ENCODE results near the gene RHBDL2.
"Not testable (repeated sequence)": the region's sequence is repeated elsewhere in the genome, so short reads cannot be mapped to it uniquely, and the experiment has no call there.

RHBDL2 gene

DNA sequence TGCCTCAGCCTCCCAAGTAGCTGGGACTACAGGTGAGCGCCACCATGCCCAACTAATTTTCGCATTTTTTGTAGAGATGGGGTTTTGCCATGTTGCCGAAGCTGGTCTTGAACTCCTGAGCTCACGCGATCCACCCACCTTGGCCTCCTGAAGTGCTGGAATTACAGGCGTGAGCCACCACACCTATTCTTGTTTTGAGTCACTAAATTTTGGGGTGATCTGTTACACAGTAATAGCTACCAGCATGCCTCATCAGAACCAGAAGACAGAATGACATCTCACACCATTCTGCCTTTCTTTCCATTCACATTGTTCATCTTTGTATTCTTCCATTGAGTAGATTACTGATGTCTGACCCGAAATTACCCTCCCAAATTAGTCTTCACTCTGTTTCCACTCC, 9.1 kb downstream of the RHBDL2 start:
- no peak for DNase-seq (ENCODE audit: low spot score)

DNA sequence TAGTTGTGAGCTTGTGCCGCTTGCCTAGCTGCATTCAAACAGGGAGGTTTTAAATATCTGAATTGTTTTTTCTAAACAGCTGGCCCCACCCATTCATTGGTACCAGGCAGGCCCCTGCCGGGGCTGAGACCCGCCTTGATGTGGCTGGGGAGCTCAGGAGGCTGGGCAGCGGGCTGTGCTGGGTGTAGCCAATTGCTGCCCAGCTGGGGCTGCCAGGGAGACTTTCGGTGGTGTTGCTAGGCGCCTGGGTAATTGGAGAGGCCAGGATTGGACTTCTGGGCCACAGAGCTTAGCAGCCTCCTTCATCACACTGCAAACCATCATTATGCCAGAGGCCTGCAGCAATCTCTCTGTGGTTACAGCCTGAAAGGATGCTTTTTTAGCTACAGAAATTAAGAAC, 12.2 kb downstream of the RHBDL2 start:
- no peak for DNase-seq (ENCODE audit: low spot score)

- DNase-seq (ENCODE audit: low spot score): no peak
These were observed 12.6 kb downstream of the RHBDL2 start for GRCh38 chr1:38929054-38929453.

DNA sequence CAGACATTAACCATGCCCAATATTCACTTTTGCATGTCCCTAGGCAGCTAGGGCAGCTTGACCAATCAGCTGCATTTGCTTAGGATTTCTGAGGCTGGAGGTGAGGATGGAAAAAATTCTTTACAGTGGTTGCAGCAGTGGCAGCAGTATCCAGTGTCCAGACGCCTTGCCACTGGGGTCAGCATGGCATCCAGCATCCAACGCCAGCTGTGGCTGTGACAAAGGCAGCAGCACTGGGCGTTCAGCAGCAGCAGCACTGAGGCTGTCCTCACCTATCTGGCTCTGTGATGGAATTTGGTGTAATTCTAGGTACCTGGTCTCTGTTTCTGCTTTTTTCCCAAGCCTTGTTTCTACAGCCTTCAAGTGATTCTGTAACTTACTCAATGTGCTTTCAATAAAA, 15.5 kb downstream of the RHBDL2 start:
- DNase-seq (ENCODE audit: low spot score): no peak

DNA sequence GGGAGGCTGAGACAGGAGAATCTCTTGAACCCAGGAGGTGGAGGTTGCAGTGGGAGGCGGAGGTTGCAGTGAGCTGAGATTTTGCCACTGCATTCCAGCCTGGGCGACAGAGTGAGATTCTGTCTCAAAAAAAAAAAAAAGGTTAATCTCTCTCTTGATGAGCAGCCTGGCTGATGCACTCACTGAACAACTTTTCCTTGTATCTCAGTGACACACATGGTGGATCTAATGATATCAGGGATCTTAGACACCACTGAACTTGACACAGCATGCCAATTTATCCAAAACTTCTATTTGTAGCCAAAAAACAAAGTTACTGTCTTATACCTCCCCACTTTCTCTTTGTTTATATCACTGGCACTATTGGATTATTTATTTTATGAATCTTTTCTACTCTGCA, 16.2 kb downstream of the RHBDL2 start:
- no peak for DNase-seq (ENCODE audit: low spot score)

GRCh38 chr1:38923607-38924006, 18.0 kb downstream of the RHBDL2 start:
- no peak for DNase-seq (ENCODE audit: low spot score)

- no peak for DNase-seq (ENCODE audit: low spot score)
These were observed 22.5 kb downstream of the RHBDL2 start for GRCh38 chr1:38919130-38919529.

DNA sequence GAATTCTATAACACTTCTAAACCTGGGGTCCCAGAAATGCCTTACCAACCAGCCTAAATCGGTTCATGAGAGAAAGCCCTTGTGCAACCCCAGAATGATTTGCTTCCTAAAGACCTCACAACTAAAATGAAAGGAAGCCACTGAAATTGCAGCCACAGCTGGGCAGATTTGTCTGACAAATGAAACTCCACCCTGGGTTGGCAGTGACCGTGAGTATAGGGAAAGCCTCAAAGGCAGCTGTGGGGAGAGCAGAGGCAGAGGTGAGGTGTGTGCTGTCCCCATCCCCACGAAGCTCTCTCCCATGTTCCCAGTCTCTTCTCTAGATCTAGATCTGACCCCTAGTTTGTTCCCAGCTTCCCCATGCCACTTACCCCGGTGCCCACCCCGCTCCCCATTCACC, 23.1 kb downstream of the RHBDL2 start:
- no peak for DNase-seq (ENCODE audit: low spot score)

DNA sequence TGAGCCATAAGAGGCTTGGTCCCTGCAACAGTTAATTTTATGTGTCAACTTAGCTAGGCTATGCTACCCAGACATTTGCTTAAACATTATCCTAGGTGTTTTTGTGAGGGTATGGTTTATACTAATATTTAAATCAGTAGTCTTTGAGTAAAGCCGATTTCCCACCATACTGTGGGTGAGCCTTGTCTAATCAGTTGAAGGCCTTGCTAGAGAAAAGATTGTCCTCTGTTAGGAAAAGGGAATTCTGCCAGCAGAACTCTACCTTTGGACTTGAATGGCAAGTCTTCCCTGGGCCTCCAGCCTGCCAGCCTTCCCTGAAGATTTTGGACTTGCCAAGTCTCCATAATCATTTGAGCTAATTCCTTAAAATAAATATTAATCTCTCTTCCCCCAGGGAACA, 23.9 kb downstream of the RHBDL2 start:
- no peak for DNase-seq (ENCODE audit: low spot score)

DNA sequence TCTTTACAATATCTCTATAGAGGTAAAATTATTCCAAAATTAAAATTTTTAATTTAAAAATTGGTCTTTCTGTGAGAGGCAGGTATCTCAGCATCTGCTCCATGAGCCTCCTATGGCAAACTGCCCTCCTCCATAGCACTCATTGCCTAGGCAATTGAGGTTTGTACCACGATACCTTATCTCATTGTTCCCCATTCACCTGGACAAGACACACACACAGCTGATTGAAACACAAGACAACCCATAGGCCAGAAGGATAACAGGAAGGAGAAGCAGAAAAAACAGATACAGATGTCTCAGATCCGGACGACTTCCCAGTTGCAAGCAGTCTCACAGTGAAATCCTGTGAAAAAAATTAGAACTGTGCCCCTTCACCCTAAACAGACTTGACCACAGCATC, 24.3 kb downstream of the RHBDL2 start:
- no peak for DNase-seq (ENCODE audit: low spot score)

GRCh38 chr1:38915352-38915948, 26.2 kb downstream of the RHBDL2 start:
- DNase-seq (ENCODE audit: low spot score): no peak

DNA sequence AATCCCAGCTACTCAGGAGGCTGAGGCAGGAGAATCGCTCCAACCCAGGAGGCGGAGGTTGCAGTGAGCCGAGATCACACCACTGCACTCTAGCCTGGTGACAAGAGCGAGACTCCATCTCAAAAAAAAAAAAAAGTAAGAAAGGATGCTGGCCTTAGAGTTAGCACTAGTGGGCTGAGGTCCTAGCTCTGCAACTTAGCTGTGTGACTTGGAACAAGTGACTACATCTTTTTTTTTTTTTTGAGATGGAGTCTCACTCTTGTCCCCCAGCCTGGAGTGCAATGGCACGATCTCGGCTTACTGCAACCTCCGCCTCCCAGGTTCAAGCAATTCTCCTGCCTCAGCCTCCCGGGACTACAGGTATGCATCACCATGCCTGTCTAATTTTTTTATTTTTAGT, 26.7 kb downstream of the RHBDL2 start:
- not testable (repeated sequence) for DNase-seq (ENCODE audit: low spot score)

DNA sequence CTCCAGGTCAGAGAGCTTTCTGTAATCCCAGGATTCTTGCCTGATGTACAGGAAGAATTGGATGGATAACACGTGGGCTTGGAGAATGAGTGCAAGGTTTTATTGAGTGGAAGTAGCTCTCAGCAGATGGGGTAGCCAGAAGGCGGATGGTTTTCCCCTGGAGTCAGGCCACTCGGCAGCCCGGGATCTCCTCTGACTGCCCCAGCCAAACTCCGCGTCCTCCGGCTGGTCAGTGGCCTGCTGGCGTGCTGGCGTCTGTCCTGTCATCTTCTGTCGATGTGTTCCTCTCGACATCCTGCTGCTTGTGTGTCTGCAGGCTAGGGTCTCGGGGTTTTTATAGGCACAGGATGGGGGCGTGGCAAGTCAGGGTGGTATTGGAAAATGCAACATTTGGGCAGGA, 32.8 kb downstream of the RHBDL2 start:
- no peak for DNase-seq (ENCODE audit: low spot score)

- no peak for DNase-seq (ENCODE audit: low spot score)
These were observed 35.6 kb downstream of the RHBDL2 start for GRCh38 chr1:38905985-38906384.

DNA sequence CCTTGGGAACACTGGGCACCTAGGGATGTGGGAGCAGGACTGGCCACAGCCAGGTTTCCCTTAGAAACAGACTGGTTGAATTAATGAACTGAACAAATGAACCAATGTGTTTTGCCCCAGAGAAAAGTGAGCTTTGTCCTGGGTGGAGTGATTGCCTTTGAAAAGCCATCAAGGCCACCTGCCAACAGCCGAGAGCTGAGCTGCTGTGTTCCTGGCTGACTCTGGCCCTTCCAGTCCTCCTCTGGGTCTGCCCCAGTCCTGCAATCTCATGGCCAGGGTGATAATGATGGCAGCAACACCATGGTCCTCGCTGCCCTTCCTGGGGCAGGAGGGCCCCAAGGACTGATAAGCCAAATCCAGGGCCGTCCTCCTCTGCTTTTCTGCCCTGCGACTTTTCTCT, 42.1 kb downstream of the RHBDL2 start:
- no peak for DNase-seq (ENCODE audit: low spot score)

DNA sequence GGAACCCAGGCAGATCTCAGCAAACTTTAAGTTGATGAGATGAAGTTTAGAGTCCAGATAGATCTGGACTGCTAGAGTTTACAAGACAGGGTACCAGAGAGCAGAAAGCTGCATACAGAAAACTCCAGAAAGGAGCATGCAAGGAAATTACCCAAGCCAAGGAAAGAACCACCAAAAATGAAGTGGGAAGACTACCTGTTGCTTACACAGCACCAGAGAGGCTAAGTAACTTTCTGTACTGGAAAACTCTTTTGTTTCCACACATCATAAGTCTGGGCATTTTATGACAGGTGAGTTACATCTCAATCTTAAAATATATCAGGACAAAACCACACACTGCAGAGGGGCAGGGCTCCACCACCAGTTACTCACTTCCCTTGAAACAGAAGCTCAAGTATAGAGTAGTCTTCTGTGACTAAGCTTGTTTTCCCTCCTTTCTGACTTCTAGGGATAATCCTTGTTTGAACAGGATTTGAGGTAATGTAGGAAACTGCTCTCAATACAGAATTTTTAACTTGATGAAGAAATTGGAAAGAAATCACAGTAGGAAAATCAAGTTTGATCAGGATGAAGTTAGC, 42.9 kb downstream of the RHBDL2 start:
- DNase-seq (ENCODE audit: low spot score): no peak

GRCh38 chr1:38896169-38896568, 45.5 kb downstream of the RHBDL2 start:
- DNase-seq (ENCODE audit: low spot score): no peak

DNA sequence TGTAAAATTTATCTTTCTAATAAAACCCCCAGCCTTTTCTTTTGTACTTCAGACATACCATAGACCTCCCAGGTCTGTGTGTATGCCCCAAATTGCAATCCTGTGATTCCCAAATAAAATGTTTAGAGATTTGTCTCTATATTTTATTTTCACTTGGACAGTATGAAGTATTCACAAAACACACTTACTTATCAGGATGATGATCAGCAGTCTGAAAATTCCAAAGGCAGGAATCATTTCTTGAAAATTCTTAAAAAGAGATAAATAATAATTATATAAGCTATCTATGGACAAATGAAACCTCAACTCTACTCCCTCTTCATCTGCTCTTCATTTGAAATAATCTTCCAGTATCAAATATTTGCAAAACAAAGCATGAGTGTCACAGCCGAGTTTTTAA, 48.7 kb downstream of the RHBDL2 start:
- DNase-seq (ENCODE audit: low spot score): no peak

- DNase-seq (ENCODE audit: low spot score): no peak
These were observed 49.9 kb downstream of the RHBDL2 start for GRCh38 chr1:38891753-38892152.

DNA sequence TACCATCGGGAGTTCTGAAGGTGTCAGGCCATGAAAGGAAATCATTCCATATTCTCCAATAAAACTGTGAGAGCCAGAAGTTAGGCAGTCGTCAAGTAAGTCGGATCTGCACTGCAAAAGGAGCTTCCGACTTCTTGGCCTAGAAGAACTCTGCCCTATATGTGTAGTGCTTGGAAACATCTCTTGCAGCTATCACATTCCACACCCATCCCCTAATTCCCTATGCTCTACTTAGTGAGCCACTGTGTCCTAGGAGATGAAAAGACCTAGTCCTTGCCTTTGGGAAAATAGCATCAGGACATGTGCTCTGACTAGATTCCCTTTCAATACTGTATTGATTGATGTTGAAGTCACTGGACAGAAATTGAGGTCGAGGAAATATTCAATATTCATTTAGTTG, 52.0 kb downstream of the RHBDL2 start:
- no peak for DNase-seq (ENCODE audit: low spot score)

DNA sequence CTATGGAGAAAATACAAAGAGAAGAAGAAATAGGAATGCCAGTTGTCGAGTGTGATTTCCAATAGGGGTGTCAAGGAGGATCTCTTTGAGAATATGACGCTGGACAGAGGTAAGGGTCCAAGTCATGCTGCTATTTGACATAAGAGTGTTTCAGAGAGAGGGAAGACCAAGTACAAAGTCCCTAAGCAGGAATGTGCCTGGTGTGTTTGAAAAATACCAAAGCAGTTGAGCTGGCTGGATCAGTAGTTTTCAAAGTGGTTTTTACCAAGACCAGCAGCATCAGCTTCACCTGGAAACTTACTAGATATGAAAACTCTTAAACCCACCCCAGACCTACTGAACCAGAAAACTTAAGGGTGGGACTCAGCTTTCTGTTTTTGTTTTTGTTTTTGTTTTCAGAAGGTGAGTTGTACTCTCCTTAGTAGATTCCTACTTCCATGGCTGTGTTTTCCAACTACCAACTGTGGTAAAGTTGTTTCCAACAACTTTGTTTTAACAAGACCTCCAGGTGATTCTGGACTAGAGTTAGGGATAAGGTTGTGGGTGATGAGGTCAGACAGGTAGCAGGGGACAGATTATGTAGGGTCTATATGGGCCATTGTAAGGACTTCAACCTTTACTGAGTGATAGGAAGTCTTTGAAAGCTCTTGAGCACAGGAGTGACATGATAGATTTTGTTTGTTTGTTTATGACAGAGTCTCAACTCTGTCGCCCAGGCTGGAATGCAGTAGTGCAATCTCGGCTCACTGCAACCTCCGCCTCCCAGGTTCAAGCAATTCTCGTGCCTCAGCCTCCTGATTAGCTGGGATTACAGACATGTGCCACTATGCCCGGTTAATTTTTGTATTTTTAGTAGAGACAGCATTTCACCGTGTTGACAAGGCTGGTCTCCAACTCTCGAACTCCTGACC, 53.0 kb downstream of the RHBDL2 start:
- no peak for DNase-seq (ENCODE audit: low spot score)

- no peak for DNase-seq (ENCODE audit: low spot score)
These were observed 56.5 kb downstream of the RHBDL2 start for GRCh38 chr1:38885092-38885491.

GRCh38 chr1:38881487-38881886, 60.1 kb downstream of the RHBDL2 start, which contains the start of gene GJA9:
GJA9 (minus strand) TSS chr1:38881587; CDS start chr1:38876098, 5,489 bp downstream.
- DNase-seq (ENCODE audit: low spot score): no peak
